Forelimb muscle (tissue), 1 donor: ENCODE results near the gene ZFR. TPM values are rescaled to one million over a fixed set of nuclear protein-coding genes. Genes with fewer than 3 reads are reported as not detected.
"Not testable (repeated sequence)": the region's sequence is repeated elsewhere in the genome, so short reads cannot be mapped to it uniquely, and the experiment has no call there.

Experiments
- DNase-seq: peaks from one replicate; pipeline ENCODE4 v3.0.0-alpha.2; 2013; ENCODE audit warnings: low read depth
- polyA plus RNA-seq: library from polyadenylated mRNA; unstranded; fragments of 120-200 nt; gene quantifications from one replicate; pipeline ENCODE4 v1.2.1, GENCODE V29; 2013; ENCODE audit not compliant: insufficient read length

The ZFR gene
- polyA plus RNA-seq, 1 donor: 82.4 TPM

DNA sequence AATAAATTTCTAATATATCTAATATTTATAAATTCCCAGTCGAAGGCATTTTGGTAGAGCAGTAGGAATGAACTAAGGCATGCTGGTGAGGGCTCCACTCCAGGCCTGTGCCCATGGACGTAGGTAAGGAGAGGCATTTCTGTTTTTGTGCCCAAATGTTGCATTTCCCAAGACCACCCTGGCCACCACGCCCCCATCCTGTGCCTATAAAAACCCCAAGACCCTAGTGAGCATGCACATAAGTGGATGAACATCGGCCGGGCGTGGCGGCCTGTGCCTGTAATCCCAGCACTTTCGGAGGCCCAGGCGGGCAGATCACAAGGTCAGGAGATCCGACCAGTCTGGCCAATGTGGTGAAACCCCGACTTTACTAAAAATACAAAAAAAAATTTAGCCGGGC lies 121.7 kb downstream of the ZFR start:
- no peak for DNase-seq

GRCh38 chr5:32321787-32322186 lies 122.8 kb downstream of the ZFR start:
- DNase-seq: not testable (repeated sequence)

GRCh38 chr5:32320576-32320975 lies 124.0 kb downstream of the ZFR start:
- no peak for DNase-seq

DNA sequence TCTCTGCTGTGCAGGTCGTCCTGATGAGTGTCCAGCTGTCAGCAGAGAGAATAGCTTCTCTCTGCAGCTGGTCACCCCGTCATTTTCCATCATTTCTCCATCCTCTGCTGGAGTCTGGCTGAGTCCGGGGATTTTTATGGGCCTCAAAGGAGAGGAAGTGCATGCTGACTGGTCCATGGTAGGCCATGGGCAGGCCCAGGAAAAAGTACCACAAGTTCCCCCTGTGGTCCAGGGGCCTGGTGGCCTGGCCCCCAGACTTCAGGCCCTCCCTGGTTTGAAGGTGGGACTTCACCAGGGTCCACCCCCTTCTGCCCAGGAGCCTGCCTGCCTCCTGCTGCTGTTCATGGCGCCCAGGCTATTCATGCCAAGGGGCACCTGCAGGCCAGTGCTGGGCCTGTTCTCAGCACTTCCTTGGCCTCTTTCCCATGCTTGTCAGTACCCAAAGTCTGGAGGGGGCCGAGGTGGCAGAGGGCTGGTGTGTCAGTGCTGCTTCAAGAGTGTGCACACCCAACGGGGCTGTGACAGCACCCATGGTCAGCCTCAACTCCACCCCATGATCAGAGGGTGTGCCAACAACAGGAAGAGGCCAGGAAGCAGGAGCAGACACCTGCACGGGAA lies 124.5 kb downstream of the ZFR start:
- no peak for DNase-seq

DNA sequence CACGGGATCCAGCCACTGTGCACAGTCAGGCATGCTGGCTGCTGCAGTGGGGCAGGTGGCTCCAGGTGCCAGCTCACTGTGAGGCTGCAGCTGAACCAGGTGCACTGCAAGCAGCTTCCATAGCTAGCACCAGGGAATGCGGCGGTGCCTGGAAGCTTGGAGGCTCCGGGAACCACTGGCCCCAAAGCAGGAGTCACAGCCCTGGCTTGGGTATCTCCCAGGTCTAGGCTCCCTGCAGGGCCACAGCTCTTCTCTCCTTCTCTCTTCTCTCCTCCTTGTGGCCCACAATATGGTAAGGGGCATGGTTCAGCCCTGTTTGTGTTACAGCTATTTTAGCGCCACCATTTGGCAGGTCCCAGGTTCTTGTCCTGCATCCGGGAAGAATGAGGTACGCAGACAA lies 125.1 kb downstream of the ZFR start:
- no peak for DNase-seq

GRCh38 chr5:32317041-32317440 lies 127.5 kb downstream of the ZFR start:
- no peak for DNase-seq

- no peak for DNase-seq
Observed at GRCh38 chr5:32315221-32316014, 129.1 kb downstream of the ZFR start.

DNA sequence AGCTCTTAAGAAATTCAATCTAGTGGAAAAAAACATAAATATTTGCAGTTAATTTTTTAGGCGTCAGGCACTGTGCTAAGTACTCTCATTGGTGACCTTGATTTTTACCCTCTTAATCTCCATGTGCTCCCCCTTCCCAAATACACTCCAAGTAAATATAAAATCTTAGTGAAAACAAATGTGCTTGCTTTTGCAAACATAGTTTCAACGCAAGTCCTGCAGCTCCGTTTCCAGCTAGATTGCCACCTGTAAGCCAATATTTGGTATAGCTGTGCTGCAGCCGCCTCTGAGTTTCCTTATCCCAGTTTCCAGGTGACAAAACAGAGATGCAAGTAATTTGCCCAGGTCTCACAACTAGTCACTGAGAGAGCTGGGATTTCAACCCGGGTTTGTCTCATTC lies 129.9 kb downstream of the ZFR start:
- no peak for DNase-seq

GRCh38 chr5:32314152-32314488 lies 130.4 kb downstream of the ZFR start:
- DNase-seq: not testable (repeated sequence)

- DNase-seq: peak; percentile 98
Observed at GRCh38 chr5:32312595-32313332, 131.8 kb downstream of the ZFR start, which contains the start of gene MTMR12. Gene MTMR12, minus strand, starts transcription at chr5:32312939. Its CDS starts 101 bp downstream, at chr5:32312838.

DNA sequence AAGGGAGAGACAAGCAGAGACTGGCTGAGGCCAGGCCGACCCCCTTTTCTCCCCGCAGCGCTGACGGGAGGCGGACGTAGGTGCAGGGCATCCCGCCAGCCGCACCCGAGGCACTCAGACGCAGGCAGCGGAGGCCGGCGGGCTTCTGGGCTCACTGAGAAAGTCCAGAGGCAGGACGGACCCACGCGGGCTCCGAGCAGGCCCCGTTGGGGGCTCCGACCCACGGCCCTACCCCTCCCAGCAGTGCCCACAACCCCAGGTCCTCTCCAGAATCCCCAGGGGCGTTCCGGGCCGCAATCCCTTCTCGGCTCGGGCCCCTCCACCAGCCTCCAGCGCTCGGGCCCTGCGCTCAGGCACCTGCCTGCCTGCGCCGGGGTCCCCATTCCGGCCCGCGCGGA lies 132.3 kb downstream of the ZFR start:
- no peak for DNase-seq

DNA sequence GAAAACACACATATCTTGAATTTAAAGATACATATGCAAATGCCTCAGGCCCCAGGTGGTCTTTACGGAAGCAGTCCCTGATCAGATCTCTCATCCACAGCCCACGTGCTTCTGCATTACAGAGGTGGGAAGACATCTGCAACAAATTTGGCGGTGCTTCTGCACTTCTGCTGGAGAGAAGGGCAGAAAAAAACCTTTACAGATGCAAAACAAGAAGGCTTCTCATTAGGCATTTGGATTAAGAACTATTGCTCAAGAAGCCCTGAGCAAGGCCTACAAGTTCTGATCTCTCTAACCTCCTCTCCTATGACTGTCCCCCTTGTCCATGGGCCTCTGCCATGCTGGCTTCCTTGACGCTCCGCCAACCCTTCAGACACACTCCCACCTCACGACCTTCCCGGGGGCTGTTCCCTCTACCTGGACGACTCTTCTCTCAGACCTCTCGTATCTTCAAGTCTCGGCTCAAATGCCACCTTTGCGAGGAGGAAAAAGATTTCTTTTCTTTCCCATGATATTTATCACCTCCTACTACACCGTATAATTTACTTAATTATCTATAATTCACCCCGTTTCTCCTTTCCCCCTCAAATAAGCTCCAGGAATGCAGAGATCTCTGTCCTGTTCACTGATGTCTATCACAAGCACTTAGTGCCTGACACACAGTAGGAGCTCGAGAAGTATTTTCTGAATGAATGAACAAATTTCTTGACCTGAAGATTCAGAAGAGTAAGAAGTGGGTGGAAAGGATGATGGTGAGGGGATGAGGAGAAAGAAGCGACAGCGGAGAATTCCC lies 132.9 kb downstream of the ZFR start:
- DNase-seq: no peak

DNA sequence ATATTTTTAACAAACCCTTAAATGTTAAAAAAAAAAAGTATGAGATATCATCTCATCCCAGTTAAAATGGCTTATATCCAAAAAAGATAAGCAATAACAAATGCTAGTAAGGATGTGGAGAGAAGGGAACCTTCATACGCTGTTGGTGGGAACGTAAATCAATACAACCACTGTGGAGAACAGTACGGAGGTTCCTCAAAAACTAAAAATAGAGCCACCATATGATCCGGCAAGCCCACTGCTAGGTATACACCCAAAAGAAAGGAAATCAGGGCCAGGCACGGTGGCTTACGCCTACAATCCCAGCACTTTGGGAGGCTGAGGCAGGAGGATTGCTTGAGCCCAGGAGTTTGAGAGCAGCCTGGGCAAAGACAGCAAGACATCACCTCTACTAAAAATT lies 134.8 kb downstream of the ZFR start:
- DNase-seq: no peak

DNA sequence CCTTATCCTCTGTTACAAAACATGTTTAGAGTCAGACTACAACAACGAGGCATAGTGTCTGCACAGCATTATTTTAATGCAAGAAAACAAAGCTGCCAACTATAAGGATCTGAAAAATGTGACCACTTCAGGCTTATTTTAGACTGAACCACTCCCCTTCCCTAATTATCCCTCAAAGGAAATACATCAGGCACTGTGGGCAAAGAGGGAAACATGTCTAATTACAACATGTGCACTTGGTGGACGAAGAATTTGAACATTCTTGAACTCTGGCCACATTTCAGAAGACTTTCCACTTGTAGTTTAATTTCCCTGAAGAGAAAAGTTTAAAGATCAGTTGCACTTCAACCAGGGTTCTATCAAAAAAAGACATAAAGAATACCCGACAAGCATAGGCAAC lies 135.6 kb downstream of the ZFR start:
- no peak for DNase-seq

GRCh38 chr5:32307769-32308194 lies 136.8 kb downstream of the ZFR start:
- DNase-seq: no peak

GRCh38 chr5:32304622-32305021 lies 139.9 kb downstream of the ZFR start:
- DNase-seq: no peak

Other genes starting within 250 kb of the ZFR start
- 13.4 TPM for gene MTMR12, start 131.8 kb downstream of the ZFR start, polyA plus RNA-seq
- 257 TPM for gene SUB1, start 140.8 kb upstream of the ZFR start, polyA plus RNA-seq